Stimulated activated CD8-positive, alpha-beta memory T cell treated with anti-CD3 and anti-CD28 coated beads, Interleukin-7, amount 100 ng/mL, for 48 hours (primary cell): Measurements from ENCODE around the gene UNC13D.
"Not testable (repeated sequence)": the region's sequence is repeated elsewhere in the genome, so short reads cannot be mapped to it uniquely, and the experiment has no call there.

Experiments used
- DNase-seq, 2 donors: peaks; one replicate each; pipeline ENCODE4 v3.0.0-alpha.2; 2020; ENCODE audit warnings: low read depth in 1 of 2; ENCODE audit errors: extremely low read depth in 1 of 2

UNC13D gene

DNA sequence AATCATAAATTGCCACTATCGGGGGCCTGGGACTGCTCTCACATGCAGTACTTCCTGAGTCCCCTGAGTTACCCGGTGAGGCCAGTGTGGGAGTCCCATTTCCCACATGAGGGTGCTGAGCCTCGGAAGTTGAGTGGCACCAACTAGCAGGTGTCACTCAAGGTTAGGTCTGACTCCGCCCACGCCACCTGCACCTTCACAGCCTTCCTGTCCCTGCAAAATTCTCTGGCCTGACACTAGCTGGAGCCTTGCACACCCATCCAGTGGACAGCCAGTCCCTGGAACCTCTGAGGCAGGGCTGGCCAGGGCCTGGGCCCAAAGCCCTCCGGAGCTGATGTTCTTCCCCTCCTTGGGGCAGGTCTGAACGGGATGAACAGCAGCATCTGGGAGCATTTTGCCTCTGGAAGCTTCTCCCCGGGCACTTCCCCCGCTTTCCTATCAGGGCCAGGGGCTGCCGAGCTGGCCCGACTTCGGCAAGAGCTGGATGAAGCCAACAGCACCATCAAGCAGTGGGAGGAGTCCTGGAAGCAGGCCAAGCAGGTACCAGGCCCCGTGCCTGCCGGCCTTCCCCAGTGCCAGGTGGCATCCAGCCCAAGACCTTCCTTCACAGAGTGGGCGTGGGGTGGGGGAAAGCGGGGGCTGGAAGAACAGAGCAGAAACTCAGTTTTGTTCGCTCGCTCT lies 21.9 kb downstream of the UNC13D start:
- DNase-seq: no peak

- DNase-seq: no peak
Observed at GRCh38 chr17:75821552-75821951, 22.7 kb downstream of the UNC13D start.

- DNase-seq: no peak
Observed at GRCh38 chr17:75820094-75821080, 23.8 kb downstream of the UNC13D start.

GRCh38 chr17:75819678-75820077 lies 24.5 kb downstream of the UNC13D start:
- DNase-seq: no peak

- no peak for DNase-seq
Observed at GRCh38 chr17:75819116-75819515, 25.1 kb downstream of the UNC13D start.

DNA sequence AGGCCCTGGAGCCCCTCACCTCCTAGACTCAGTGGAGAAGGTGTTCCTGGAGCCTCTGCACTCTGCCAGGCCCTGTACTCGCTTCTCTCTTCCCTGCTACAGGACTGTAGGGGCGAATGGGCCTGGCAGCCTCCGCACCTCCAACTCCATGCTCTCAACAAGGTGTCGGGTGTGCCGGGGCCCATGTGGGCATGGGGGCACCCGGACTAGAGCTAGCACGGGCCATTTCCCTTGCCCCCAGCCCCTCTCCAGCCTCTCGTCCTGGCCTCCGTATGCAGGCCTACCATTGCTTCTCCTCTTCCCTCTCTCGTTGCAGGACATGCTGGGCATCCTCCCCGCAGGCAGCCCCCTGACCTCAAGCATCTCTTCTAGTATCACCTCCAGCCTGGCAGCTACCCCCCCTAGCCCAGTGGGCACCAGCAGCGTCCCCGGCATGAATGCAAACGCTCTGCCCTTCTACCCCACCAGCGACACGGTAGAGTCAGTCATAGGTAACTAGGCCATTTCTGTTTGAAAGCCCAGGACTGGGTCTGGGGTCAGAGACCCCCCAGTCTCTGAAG lies 25.8 kb downstream of the UNC13D start:
- DNase-seq: no peak

- no peak for DNase-seq
Observed at GRCh38 chr17:75817571-75817970, 26.6 kb downstream of the UNC13D start.

- no peak for DNase-seq
Observed at GRCh38 chr17:75816693-75817092, 27.5 kb downstream of the UNC13D start.

- DNase-seq: no peak
Observed at GRCh38 chr17:75815399-75815798, 28.8 kb downstream of the UNC13D start.

DNA sequence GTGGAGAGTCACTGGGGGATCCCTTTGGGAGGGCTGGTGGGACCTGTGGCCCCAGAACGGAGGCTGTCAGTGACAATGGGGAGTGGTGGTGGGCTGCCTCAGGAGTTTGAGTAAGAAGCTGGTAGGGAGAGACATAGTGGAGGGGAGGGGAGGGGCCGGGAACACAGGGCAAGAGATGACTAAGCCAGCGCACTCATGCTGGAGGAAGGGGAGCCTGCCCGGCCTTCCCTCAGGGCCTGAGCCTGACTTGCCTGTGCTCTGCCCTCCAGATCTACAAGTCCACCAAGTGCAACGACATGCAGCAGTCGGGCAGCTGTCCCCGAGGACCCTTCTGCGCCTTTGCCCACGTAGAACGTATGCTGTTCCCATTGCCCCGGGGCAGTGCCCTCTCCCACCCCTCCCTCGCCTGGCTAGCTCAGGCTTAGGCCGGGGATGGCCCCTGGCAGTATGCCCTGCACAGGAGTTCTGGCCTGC lies 29.3 kb downstream of the UNC13D start:
- no peak for DNase-seq

GRCh38 chr17:75814021-75814395 lies 30.2 kb downstream of the UNC13D start:
- no peak for DNase-seq

- no peak for DNase-seq
Observed at GRCh38 chr17:75813081-75814020, 30.9 kb downstream of the UNC13D start.

DNA sequence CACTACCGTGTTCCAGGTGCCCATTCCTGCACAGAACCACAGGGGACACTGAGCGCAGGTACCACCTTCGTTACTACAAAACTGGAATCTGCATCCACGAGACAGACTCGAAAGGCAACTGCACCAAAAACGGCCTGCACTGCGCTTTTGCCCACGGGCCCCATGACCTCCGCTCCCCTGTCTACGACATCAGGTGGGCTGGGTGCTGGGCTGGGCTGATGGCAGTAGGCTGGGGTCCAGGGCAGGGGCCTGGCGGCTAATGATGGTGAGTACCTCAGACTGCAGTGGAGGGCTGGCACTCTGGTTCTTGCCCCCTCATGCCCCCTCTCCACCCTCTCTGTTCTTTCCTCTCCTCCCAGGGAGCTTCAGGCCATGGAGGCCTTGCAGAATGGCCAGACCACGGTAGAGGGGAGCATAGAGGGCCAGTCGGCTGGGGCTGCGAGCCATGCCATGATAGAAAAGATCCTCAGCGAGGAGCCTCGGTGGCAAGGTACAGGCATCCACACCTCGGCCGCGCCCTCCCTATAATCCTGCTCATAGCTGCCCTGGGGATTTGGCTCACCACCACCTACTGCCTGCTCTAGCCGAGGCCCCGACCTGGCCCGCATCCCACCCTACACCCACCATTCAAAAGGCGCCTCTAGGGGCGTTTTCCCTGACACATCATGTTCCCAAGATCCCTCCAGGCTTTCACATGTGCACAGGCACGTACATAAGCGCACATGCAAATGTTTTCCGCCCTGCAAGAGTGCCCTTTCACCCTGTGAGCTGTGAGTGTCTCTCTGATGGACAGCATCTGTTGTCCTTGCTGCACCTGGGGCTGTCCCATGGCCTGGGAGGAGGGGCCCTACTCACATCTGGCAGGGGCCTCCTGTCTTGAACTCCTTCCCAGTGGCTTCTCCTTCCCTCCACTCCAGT lies 31.8 kb downstream of the UNC13D start:
- no peak for DNase-seq

DNA sequence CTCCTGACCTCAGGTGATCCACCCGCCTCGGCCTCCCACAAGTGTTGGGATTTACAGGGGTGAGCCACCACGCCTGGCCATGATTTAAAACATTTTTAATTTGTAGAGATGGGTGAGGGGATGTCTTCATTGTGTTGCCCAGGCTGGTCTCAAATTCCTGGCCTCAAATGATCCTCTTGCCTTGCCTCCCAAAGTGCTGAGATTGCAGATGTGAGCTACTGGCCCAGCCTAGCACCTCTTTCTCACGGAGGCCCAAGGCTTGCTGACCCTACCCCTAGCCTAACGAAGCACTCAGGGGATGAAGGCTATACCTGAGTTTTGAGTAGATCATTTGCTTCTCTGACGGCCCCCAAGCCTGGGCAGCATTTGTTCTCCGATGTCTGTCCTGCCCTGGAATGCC lies 33.0 kb downstream of the UNC13D start:
- no peak for DNase-seq

GRCh38 chr17:75810756-75811155 lies 33.4 kb downstream of the UNC13D start:
- not testable (repeated sequence) for DNase-seq

DNA sequence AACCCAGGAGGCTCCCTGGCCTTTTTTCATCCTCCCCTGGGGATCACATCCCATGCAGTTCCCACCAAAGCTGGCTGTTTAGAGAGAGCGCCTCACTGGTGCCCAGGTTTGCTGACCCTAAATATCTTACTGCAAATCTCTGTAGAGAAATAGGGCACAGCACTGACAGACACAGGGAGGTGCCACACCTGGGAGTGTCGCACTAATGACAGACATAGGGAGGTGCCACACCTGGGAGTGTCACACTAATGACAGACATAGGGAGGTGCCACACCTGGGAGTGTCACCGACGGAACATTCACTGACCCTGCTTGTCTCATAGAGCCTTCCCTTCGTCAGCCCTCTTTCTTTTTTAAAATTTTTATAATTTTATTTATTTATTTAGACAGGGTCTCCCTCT lies 34.0 kb downstream of the UNC13D start:
- DNase-seq: no peak

DNA sequence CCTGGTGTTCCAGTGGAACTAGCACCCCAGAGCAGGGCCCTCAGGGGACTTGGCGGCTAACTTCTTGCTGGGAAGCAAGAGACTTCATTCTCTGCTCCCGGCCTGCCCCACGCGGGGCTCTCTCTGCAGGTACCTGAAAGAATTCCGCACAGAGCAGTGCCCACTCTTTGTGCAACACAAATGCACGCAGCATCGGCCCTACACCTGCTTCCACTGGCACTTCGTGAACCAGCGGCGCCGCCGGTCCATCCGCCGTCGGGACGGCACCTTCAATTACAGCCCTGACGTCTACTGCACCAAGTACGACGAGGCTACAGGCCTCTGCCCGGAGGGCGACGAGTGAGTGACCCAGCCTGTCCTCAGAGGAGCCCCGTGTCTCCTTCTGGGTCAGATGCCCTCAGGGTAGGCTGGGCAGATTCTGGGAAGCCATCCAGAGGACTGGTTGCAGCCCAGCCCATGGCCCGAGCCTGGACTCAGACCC lies 34.5 kb downstream of the UNC13D start:
- DNase-seq: no peak

- no peak for DNase-seq
Observed at GRCh38 chr17:75808905-75809621, 35.1 kb downstream of the UNC13D start.

DNA sequence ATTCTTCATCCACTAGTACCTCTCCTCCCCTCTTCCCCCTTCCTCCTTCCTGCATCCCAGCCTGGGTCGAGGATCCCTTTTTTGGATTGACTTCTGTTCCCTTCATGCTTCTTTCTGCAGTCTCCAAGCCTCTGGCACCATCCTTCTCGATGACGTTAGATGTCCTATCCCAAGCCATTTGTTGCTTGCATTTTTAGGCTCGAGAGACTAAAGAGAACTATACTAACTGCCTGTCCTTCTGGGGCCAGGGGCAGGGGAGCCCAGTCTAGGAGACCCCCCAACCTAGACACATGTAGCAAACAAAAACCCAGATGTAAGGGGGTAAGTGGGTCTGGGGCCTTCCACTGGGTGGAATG lies 35.7 kb downstream of the UNC13D start:
- no peak for DNase-seq
